GM23248 (cell line): ENCODE measurements around the gene SSNA1.

Experiments used
- EZH2 ChIP-seq: fragments of 200-600 bp; sonication (generic); IDR thresholded peaks from 2 replicates; pipeline ENCODE4 v1.6.1; 2018; ENCODE audit warnings: antibody characterized with exemption, mild to moderate bottlenecking; ENCODE audit not compliant: insufficient read depth, poor library complexity, severe bottlenecking
- EZH2phosphoT487 ChIP-seq: fragments of 200-600 bp; sonication (generic); IDR thresholded peaks from 2 replicates; pipeline ENCODE4 v1.6.1; 2018; ENCODE audit warnings: antibody characterized with exemption, moderate library complexity, mild to moderate bottlenecking, low read depth; ENCODE audit not compliant: insufficient read depth

GRCh38 chr9:137181680-137182079, 6.8 kb upstream of the SSNA1 start:
- TF ChIP-seq EZH2phosphoT487 (no peak), EZH2 (no peak)
